ENCODE results near the gene SMIM35. TPM values are rescaled to one million over a fixed set of nuclear protein-coding genes. Genes with fewer than 3 reads are reported as not detected.

Gene SMIM35
- total and polyA plus RNA-seq, 2 of the 13 experiments (the other 11 are each of a cell fraction or from before 2014, with no cell fraction given) = not detected

- peaks cover under 1 to 13% of the 10 kb centered on the region in 2 experiments; a peak in 2 of 5 replicates for H3K27me3 ChIP-seq (ENCODE audit: control insufficient read depth in 1 of 2, insufficient read depth in 2 of 2, low read length in 2 of 2)
- no TSS peak for BruUV-seq (replicated peaks)
- ATAC-seq (no peak), DNase-seq (ENCODE audit: low spot score) (no peak), FAIRE-seq (no peak)
- H2AFZ ChIP-seq (ENCODE audit: low read length) = no peak overlapping the region
- H3K9ac ChIP-seq (ENCODE audit: insufficient read depth, low read depth, low read length) = no peak overlapping the region
- no peaks in the 10 kb centered on the region for H3K4me1 ChIP-seq (ENCODE audit: insufficient read depth, low read length)
- H3K4me2 ChIP-seq (ENCODE audit: low read depth, low read length) = no peak overlapping the region
- ChIA-PET POLR2A (no interaction called here), CTCF (ENCODE audit: low intra/inter-chr PET ratio, low total read pairs) (no interaction called here)
- no peaks in the 10 kb centered on the region for H4K20me1 ChIP-seq (ENCODE audit: insufficient read depth, low read length)
- H3K9me3 ChIP-seq (ENCODE audit: low read length) = no peaks in the 10 kb centered on the region
- H3K4me3 ChIP-seq (replicated peaks in 1 of 3; ENCODE audit: insufficient read depth in 1 of 3, low read depth in 2 of 3, low read length in 3 of 3) = no peak overlapping the region
- no peaks in the 10 kb centered on the region for H3K79me2 ChIP-seq (ENCODE audit: insufficient read depth, low read length)
- in situ Hi-C loops (cut with HindIII; ENCODE audit: extremely low pct_ligation_motif_present, low pct_unique_long_range_greater_than_20kb) (no loop called here), intact Hi-C loops (cut with micrococcal nuclease; ENCODE audit: unreplicated experiment) (no loop called here)
- WGBS (ENCODE audit: low lambda C conversion rate) = 22% methylated on average over 8 of the region's 10 CpGs
- H3K36me3 ChIP-seq (replicated peaks in 1 of 2; ENCODE audit: control insufficient read depth in 1 of 2, insufficient read depth in 2 of 2, low read length in 2 of 2) = no peaks in the 10 kb centered on the region
- H3K27ac ChIP-seq (ENCODE audit: extremely low read length, insufficient read depth, low read length) = no peak overlapping the region
- TF ChIP-seq THYN1 (CRISPR knock-in tag; IDR thresholded peaks at IDR 0.05; ENCODE audit: borderline replicate concordance, low read depth) (no peak), ELK4 (CRISPR knock-in tag; IDR thresholded peaks at IDR 0.05; ENCODE audit: borderline replicate concordance) (no peak), ZBTB49 (CRISPR knock-in tag; IDR thresholded peaks at IDR 0.05; ENCODE audit: borderline replicate concordance) (no peak), ZNF7 (CRISPR knock-in tag; IDR thresholded peaks at IDR 0.05) (no peak), ATF1 (CRISPR knock-in tag; IDR thresholded peaks at IDR 0.05) (no peak), WIZ (CRISPR knock-in tag; IDR thresholded peaks at IDR 0.05) (no peak), ZGPAT (CRISPR knock-in tag; IDR thresholded peaks at IDR 0.05) (no peak), TGIF2 (CRISPR knock-in tag; IDR thresholded peaks at IDR 0.05) (no peak), HNF4A (CRISPR knock-in tag; IDR thresholded peaks at IDR 0.05) (no peak), ZNF616 (CRISPR knock-in tag; IDR thresholded peaks at IDR 0.05; ENCODE audit: low read depth) (no peak), ATF4 (CRISPR knock-in tag; IDR thresholded peaks at IDR 0.05) (no peak), KMT2A (CRISPR knock-in tag; IDR thresholded peaks at IDR 0.05) (no peak), HNRNPH1 (optimal IDR thresholded peaks at IDR 0.05; ENCODE audit: low read depth, low read length) (no peak), NFE2 (CRISPR knock-in tag; IDR thresholded peaks at IDR 0.05) (no peak), ZNF329 (CRISPR knock-in tag; IDR thresholded peaks at IDR 0.05; ENCODE audit: low read depth) (no peak)
These were observed 88.0 kb downstream of the SMIM35 start for GRCh38 chr11:117998664-117999353.
